GM12872 (cell line): Measurements from ENCODE around the gene ATP10A.

ENCODE experiments used
- TF ChIP-seq, protein P1 (sequence below): IDR thresholded peaks from 3 replicates; pipeline ENCODE4 v1.5.1; 2011; ENCODE audit warnings: low read depth, mild to moderate bottlenecking, low read length, moderate library complexity; ENCODE audit not compliant: insufficient read depth

ATP10A gene

DNA sequence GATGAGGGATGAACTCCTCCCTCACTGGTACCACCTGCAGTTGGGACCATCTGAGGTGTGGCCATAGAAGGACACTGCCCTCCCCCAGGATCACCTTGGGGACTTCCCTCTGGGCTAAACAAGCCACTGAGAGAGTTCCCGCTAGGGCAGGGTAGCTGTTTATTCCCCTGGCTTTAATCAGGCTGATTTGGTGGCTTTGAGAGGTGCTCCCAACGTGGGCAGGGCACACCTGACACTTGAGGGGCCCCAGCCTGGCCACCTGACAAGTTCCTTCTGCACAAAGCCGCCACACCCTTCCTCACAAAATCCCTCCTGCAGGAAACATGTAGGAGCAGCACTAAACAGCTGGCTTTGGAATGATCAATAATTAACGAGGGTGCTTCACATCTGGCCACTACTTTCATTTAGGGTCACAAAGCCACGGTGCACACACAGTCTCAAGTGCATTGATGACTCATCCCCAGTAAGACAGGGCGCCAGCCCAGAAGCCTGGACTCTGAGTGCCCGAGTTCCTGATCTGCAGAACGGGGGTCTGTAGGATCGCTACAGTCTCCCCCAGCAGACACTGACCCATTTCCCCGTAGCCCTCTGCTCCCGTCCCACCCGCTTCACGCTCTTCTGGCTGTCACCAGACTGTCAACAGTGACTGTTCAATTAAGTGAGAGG is 75.1 kb downstream of the ATP10A start:
- TF ChIP-seq, protein P1, sequence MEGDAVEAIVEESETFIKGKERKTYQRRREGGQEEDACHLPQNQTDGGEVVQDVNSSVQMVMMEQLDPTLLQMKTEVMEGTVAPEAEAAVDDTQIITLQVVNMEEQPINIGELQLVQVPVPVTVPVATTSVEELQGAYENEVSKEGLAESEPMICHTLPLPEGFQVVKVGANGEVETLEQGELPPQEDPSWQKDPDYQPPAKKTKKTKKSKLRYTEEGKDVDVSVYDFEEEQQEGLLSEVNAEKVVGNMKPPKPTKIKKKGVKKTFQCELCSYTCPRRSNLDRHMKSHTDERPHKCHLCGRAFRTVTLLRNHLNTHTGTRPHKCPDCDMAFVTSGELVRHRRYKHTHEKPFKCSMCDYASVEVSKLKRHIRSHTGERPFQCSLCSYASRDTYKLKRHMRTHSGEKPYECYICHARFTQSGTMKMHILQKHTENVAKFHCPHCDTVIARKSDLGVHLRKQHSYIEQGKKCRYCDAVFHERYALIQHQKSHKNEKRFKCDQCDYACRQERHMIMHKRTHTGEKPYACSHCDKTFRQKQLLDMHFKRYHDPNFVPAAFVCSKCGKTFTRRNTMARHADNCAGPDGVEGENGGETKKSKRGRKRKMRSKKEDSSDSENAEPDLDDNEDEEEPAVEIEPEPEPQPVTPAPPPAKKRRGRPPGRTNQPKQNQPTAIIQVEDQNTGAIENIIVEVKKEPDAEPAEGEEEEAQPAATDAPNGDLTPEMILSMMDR: no peak

DNA sequence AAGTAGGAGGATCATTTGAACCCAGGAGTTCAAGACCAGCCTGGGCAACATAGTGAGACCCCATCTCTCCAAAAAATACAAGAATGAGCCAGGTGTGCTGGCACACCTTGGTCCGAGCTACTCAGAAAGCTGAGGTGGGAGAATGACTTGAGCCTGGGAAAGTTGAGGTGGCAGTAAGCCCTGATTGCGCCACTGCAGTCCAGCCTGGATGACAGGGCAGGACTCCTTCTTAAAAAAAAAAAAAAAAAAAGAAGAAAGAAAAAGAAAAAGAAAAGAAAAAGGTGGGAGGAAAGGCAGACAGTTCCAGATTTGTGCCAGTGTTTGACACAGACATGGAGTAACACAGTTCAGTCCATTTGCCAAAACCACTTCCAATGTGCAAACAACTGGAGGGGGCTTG is 75.7 kb downstream of the ATP10A start:
- TF ChIP-seq, protein P1: no peak

DNA sequence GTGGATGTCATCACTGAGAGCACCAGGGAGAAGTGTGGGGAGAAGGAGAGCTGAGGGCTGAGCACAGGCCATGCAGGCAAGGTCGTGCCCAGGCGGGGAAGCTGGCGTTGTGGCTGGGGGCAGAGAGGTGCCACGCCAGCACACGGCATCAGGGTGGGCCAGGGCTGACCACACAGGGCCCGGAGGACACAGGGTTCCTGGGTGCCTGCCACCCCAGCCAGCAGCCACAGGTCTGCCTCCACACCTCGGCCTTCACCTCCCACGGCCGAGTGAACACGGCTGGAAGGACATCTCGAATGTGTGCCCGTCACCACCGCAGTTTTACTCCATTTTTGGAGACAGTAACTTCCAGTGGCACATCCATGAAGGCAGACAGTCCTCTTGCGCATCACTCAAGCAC is 77.1 kb downstream of the ATP10A start:
- TF ChIP-seq, protein P1: no peak

DNA sequence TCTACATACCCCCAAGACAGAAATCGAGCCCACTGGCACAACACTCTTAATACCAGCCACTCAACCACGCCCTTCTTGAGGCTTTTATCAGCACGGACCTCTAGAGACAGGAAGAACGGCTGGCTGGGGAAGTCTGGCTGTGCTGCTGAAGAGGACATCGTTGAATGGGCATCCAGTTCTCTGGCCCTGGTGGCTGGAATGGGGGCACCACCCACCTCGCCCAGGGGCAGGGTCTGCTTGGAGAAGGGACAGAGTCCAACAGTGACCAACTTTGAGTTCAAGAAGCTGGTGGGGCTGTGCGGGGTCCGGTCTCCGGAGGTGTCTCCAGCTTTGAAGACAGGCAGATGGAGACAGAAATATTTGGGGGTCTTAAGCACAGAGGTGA is 77.5 kb downstream of the ATP10A start:
- TF ChIP-seq, protein P1: no peak

DNA sequence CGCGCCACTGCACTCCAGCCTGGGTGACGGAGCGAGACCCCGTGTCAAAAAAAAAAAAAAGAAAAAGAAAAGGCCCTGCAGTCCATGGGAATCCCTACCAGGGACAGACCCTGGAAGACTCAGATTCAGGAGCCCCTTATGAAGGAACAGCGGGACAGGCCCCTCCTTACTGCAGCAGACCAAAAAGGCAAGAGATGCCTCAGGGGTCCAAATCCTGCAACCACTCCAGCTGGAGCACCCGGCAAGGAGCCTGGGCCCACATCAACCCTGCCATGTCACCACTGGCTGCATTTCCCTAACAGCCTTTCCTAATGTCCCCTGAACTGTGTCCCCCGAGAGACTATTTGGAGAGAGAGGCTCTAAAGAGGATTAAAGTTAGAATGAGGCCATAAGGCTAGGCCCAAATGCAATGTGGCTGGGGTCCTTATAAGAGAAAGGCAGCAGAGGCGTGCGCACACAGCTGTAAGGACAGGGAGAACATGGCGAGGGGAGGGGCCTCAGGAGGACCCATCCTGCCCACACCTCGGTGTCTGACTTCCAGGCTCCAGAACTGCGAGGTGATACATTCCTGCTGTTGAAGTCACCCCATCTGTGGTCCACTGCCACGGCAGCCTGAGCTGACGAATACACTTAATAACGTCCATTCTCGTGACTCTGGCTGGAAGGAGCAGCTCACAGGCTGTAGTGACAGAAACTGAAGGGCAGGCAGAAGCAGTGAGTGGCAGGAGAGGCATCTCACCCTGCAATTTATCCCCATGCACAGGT is 78.1 kb downstream of the ATP10A start:
- TF ChIP-seq, protein P1: no peak

DNA sequence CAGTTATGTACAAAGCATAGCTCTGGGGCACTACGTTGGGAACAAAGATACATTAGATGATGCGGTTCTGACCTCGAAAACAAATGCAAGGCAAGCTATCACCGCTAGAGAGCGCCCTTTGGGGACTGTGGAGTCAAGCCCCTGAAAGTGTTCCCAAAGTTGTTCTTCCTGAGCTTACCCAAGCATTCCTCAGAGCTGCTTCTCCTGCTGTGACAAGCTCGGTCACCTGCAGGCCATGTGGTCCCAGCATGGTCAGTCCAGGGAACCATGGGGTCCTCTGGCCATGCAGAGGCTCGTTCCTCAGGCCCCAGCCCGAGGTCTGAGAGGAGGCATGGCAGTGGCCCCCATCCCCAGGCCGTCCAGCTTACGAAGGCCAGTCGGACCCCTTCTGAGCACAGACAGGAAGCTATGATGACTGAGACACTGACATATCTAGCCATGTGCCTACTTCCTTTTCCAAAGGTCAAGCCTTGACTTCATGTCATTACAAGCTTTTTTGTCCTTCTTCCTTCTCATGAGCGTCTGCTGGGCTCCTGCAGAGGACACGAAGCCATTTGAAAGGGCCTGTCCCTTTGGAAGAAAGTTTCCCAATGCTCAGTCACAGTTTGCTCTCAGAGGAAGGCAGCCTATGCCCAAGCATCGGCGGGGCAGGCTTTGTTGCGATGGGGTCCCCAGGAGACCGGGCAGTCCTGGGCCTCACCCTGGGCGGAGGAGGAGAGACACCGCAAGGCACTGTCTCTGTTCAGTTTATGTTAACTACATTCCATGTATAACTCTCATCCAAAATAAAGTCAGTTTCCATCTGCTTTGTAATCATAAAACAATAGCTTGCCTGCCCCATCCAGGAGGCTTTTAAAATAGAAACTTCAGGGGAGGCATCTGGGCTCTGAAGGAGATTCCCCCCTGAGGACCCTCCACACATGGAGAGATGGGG is 79.3 kb downstream of the ATP10A start:
- TF ChIP-seq, protein P1: no peak

DNA sequence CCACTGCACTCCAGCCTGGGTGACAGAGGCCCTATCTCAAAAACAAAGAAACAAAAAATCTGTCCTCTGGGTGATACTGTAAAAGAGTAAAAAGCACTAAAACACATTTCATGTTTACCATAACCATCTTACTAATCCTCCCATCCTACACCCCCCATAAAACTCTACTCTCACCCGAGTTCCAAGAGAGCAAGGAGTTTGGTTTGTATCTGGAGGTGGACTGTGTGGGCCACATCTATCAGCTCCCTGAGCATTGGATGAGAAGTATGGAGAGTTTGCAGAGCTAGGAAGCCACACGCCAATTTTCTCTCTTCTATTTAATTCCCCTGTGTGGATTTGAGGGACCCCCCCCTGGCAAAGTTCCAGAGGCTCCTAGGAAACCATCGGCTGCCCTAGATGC is 80.0 kb downstream of the ATP10A start:
- TF ChIP-seq, protein P1: no peak
